BJ (cell line): ENCODE results near the gene EFNA3. TPM values are rescaled to one million over a fixed set of nuclear protein-coding genes. Genes with fewer than 3 reads are reported as not detected.

Experiments
- CTCF ChIA-PET: fragments of 350-600 bp; formaldehyde crosslinking; extraction: SDS; loops from one replicate; lab custom pipeline; 2021; ENCODE audit warnings: antibody characterized with exemption, inconsistent platforms; lab: Yijun Ruan, JAX
- POLR2A ChIA-PET: fragments of 300-600 bp; sonication (Branson Sonifier 250); formaldehyde crosslinking; extraction: SDS; loops from one replicate; lab custom pipeline; 2021; ENCODE audit warnings: antibody characterized with exemption; lab: Charles Lee
- DNase-seq: peaks from one replicate; pipeline ENCODE4 v3.0.0-alpha.2; 2011; ENCODE audit warnings: low read depth
- H3K27me3 ChIP-seq: 2 replicates; pipeline ENCODE4 v1.6.0; 2011; ENCODE audit warnings: low read length; ENCODE audit not compliant: control insufficient read depth, insufficient read depth
- H3K36me3 ChIP-seq: 2 replicates; pipeline ENCODE4 v1.5.1; 2011; ENCODE audit warnings: low read length; ENCODE audit not compliant: control insufficient read depth, insufficient read depth
- H3K4me3 ChIP-seq: 2 replicates; pipeline ENCODE4 v1.5.1; 2011; ENCODE audit warnings: low read depth, mild to moderate bottlenecking, control low read depth, low read length
- polyA plus RNA-seq: library from polyadenylated mRNA; depleted of rRNA; stranded (reverse); fragments of >200 nt; gene quantifications from 2 replicates; pipeline ENCODE4 v1.2.3, GENCODE V29; 2011
- TF ChIP-seq, protein P1 (sequence below): IDR thresholded peaks from 2 replicates; pipeline ENCODE4 v1.5.1; 2011; ENCODE audit warnings: low read depth, mild to moderate bottlenecking, control low read depth, inconsistent platforms, low read length, moderate library complexity; ENCODE audit not compliant: insufficient read depth

The EFNA3 gene
- polyA plus RNA-seq, 1 experiment = 1.8 TPM

DNA sequence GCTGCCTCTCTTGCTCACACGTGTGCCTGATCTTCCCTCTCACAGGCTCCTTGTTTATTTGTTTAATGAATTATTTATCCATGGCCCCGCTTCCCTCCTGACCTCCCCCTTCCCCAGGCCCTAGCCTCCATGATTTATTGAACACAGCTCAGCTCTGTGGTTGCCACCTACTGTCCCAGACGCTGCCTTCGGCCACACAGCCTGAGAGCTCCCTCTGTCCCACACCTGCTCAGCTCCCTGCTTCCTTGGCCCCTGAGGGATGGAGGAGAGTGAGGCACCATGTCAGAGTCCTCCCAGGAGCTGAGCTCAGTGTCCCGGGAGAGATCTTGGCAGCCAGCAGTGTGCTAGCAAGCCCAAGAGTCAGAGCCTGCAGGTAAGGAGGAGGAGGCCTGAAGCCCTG, 3.1 kb upstream of the EFNA3 start:
- Histone ChIP-seq H3K4me3 (no peak overlapping the region), H3K27me3 (peaks cover 13% of the 10 kb centered on the region), H3K36me3 (no peaks in the 10 kb centered on the region)
- ChIA-PET CTCF (interaction anchor here (1.7 to 3.5 kb wide), 4 partner anchors 9 to 21 kb away, joined by 7 to 24 read pairs (median 14); partner anchors contain the start of gene EFNA4), POLR2A (no interaction called here)
- TF ChIP-seq, protein P1, sequence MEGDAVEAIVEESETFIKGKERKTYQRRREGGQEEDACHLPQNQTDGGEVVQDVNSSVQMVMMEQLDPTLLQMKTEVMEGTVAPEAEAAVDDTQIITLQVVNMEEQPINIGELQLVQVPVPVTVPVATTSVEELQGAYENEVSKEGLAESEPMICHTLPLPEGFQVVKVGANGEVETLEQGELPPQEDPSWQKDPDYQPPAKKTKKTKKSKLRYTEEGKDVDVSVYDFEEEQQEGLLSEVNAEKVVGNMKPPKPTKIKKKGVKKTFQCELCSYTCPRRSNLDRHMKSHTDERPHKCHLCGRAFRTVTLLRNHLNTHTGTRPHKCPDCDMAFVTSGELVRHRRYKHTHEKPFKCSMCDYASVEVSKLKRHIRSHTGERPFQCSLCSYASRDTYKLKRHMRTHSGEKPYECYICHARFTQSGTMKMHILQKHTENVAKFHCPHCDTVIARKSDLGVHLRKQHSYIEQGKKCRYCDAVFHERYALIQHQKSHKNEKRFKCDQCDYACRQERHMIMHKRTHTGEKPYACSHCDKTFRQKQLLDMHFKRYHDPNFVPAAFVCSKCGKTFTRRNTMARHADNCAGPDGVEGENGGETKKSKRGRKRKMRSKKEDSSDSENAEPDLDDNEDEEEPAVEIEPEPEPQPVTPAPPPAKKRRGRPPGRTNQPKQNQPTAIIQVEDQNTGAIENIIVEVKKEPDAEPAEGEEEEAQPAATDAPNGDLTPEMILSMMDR = no peak
- DNase-seq = no peak

DNA sequence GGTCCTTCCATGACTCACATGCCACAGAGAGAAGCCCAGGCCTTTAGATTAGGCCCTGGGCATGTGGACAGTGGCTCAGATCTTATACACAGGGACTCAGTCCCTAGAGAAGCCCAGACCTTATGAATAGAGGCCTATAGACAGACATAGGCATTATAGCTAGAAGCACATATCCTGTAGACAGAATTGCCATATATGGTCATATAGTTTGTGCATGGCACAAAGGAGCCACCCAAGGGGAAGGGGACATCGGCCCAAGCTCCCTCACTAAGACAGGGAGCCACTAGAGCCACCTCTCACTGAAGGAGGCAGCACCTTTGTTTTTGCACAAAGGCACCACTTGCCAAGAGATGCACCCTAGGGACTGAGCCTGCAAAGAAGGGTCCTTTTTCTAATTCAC, 2.3 kb upstream of the EFNA3 start:
- ChIA-PET CTCF (interaction anchor here (1.1 to 3.5 kb wide), 5 partner anchors 9 to 22 kb away, joined by 3 to 24 read pairs (median 13); partner anchors contain the start of gene EFNA4), POLR2A (no interaction called here)
- H3K36me3 ChIP-seq = no peaks in the 10 kb centered on the region
- DNase-seq = no peak
- peaks cover 20% of the 10 kb centered on the region for H3K27me3 ChIP-seq
- TF ChIP-seq, protein P1 = no peak
- H3K4me3 ChIP-seq = no peak overlapping the region

DNA sequence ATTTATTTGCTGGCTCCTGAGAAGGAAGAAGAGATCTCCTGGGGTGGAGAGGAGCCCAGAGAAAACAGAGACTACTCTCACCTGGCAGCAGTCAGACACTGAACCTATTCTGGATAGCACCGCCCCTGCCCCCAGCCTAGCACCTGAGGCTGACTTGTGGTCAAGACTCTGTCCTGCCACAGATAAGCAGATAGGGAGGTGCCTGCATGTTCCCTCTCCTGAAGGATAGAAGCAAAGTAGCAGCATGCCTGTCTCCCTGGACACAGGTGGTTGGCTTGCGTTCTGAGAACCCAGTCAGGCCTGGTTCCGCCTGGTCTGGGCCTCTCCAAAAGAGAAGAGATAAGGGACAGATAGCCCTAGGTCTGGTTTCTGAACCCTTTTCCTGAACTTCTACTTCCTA, 1.3 kb upstream of the EFNA3 start:
- peaks cover 27% of the 10 kb centered on the region for H3K27me3 ChIP-seq
- TF ChIP-seq, protein P1 = no peak
- H3K36me3 ChIP-seq = no peaks in the 10 kb centered on the region
- CTCF ChIA-PET = interaction anchor here (1.1 kb wide), 1 partner anchor 8 kb away, joined by 3 read pairs; no protein-coding TSS in a partner anchor
- no peak overlapping the region for H3K4me3 ChIP-seq
- DNase-seq = no peak
- POLR2A ChIA-PET = no interaction called here

DNA sequence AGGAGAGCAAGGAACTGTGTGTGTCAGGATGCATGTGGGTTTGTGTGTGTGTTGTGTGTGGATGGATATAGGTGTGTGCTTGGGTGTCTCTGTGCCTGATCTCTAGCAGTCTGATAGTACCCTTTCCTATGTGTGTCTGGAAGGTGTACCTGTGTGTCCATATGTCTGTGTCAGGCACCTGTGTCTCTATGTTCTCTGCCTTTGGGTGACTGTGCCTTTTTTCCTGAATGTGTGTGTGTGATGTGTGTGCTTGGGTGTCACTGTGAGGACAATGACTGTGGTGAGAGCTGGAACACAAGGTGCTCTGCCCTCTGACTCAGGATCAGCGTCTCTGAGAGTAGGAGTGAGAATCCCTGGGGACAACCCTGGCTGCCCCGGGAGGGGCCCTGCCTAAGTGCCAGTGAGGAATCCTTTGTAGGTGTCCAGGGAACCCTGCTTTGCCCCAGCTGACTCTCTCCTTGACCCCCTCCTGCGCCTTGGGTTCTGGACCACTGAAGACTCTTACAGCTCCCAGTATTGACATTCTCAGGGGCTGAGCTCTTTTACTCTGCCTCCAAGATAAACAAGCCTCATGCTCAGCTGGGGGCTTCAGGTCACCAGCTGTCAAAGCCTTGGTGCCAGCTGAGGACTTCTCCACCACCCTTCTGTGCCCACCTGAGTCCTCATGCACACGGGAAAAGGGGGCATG, 735 bp upstream of the EFNA3 start:
- no peak for DNase-seq
- H3K4me3 ChIP-seq = no peak overlapping the region
- no peaks in the 10 kb centered on the region for H3K36me3 ChIP-seq
- CTCF ChIA-PET = interaction anchor here (0.7 to 2.1 kb wide), 5 partner anchors 14 to 60 kb away, joined by 3 to 9 read pairs (median 4); partner anchors contain the start of genes ADAM15 and EFNA4
- TF ChIP-seq, protein P1 = no peak
- POLR2A ChIA-PET = no interaction called here
- H3K27me3 ChIP-seq = peaks cover 32% of the 10 kb centered on the region

- TF ChIP-seq, protein P1 = no peak
- no peaks in the 10 kb centered on the region for H3K36me3 ChIP-seq
- DNase-seq = no peak
- peaks cover 40% of the 10 kb centered on the region for H3K27me3 ChIP-seq
- ChIA-PET POLR2A (no interaction called here), CTCF (interaction anchor here (0.8 to 2.1 kb wide), 7 partner anchors 10 to 139 kb away, joined by 3 to 9 read pairs (median 4); partner anchors contain the start of genes ADAM15 and EFNA4)
- peak overlapping the region; percentile 27 for H3K4me3 ChIP-seq
Observed at GRCh38 chr1:155079210-155079486, 511 bp downstream of the EFNA3 start.
